Activated CD4-positive, alpha-beta T cell treated with anti-CD3 and anti-CD28 coated beads for 24 hours (primary cell): ENCODE data around the gene RPS14.
A peak's percentile ranks its signal among the peaks of the same experiment; 100 is the strongest.
"Not testable (repeated sequence)": the region's sequence is repeated elsewhere in the genome, so short reads cannot be mapped to it uniquely, and the experiment has no call there.

Experiments used
- DNase-seq, 2 donors: peaks; one replicate each; pipeline ENCODE4 v3.0.0-alpha.2; 2020; ENCODE audit warnings: low read depth in 2 of 2

Gene RPS14

GRCh38 chr5:150479416-150479815 lies 29.9 kb upstream of the RPS14 start:
- no peak for DNase-seq

- DNase-seq, result not testable (repeated sequence)
These were observed 27.0 kb upstream of the RPS14 start for GRCh38 chr5:150476568-150476967.

- no peak for DNase-seq
These were observed 24.3 kb upstream of the RPS14 start for GRCh38 chr5:150473673-150474358.

- no peak for DNase-seq
These were observed 20.4 kb upstream of the RPS14 start for GRCh38 chr5:150469718-150470469.

- no peak for DNase-seq
These were observed 18.7 kb upstream of the RPS14 start for GRCh38 chr5:150468206-150468605.

- DNase-seq, result no peak
These were observed 16.4 kb upstream of the RPS14 start for GRCh38 chr5:150465927-150466326.

- no peak for DNase-seq
These were observed 15.0 kb upstream of the RPS14 start for GRCh38 chr5:150464554-150465012.

- DNase-seq, result no peak
These were observed 11.7 kb upstream of the RPS14 start for GRCh38 chr5:150461231-150461630.

- no peak for DNase-seq
These were observed 11.2 kb upstream of the RPS14 start for GRCh38 chr5:150460781-150461180.

- peak; percentile 82 to 84 for DNase-seq
These were observed 9.4 kb upstream of the RPS14 start for GRCh38 chr5:150458802-150459557.

GRCh38 chr5:150457562-150458240 lies 8.2 kb upstream of the RPS14 start:
- DNase-seq, result no peak

- no peak for DNase-seq
These were observed 7.6 kb upstream of the RPS14 start for GRCh38 chr5:150457121-150457520.

GRCh38 chr5:150454492-150455229 lies 5.1 kb upstream of the RPS14 start:
- no peak for DNase-seq

GRCh38 chr5:150454027-150454426 lies 4.5 kb upstream of the RPS14 start:
- DNase-seq, result not testable (repeated sequence)

- DNase-seq, result no peak
These were observed 3.4 kb upstream of the RPS14 start for GRCh38 chr5:150452914-150453313.

GRCh38 chr5:150451594-150451993 lies 2.1 kb upstream of the RPS14 start:
- DNase-seq, result no peak

GRCh38 chr5:150448952-150449516 lies 505 bp downstream of the RPS14 start:
- DNase-seq, result no peak

- DNase-seq, result no peak
These were observed 1.2 kb downstream of the RPS14 start for GRCh38 chr5:150448334-150448733.

GRCh38 chr5:150447188-150447587 lies 2.4 kb downstream of the RPS14 start:
- DNase-seq, result no peak

GRCh38 chr5:150446583-150446982 lies 3.0 kb downstream of the RPS14 start:
- no peak for DNase-seq

- DNase-seq, result no peak
These were observed 3.5 kb downstream of the RPS14 start for GRCh38 chr5:150446088-150446487.
